ENCODE data around the gene SIMC1.

SIMC1 gene

GRCh38 chr5:176389135-176390123 lies 151.2 kb downstream of the SIMC1 start:
- DNase-seq: peak; percentile 96

GRCh38 chr5:176391479-176391878 lies 153.3 kb downstream of the SIMC1 start:
- DNase-seq: no peak

- DNase-seq: no peak
These were observed 153.8 kb downstream of the SIMC1 start for GRCh38 chr5:176391999-176392398.

- DNase-seq: no peak
These were observed 154.3 kb downstream of the SIMC1 start for GRCh38 chr5:176392526-176392925.

- no peak for DNase-seq
These were observed 155.9 kb downstream of the SIMC1 start for GRCh38 chr5:176394096-176394495.

- no peak for DNase-seq
These were observed 156.9 kb downstream of the SIMC1 start for GRCh38 chr5:176394881-176395675.
